Fibroblast of lung (primary cell): Measurements from ENCODE around the gene STARD7.

Source experiments
- EZH2 ChIP-seq: IDR thresholded peaks from 2 replicates; pipeline ENCODE4 v1.5.1; 2012; ENCODE audit warnings: low read length, control low read depth, mild to moderate bottlenecking; ENCODE audit errors: missing control alignments
- TF ChIP-seq, protein P1 (sequence below), 2 donors: IDR thresholded peaks in 1 of 2; conservative IDR thresholded peaks in 1 of 2; 1 replicate in 1 of 2; 2 replicates in 1 of 2; pipeline ENCODE4 v1.5.1; 2011 to 2012; ENCODE audit warnings: low read length in 2 of 2, control low read depth in 1 of 2, inconsistent platforms in 1 of 2, low read depth in 1 of 2, mild to moderate bottlenecking in 1 of 2

DNA sequence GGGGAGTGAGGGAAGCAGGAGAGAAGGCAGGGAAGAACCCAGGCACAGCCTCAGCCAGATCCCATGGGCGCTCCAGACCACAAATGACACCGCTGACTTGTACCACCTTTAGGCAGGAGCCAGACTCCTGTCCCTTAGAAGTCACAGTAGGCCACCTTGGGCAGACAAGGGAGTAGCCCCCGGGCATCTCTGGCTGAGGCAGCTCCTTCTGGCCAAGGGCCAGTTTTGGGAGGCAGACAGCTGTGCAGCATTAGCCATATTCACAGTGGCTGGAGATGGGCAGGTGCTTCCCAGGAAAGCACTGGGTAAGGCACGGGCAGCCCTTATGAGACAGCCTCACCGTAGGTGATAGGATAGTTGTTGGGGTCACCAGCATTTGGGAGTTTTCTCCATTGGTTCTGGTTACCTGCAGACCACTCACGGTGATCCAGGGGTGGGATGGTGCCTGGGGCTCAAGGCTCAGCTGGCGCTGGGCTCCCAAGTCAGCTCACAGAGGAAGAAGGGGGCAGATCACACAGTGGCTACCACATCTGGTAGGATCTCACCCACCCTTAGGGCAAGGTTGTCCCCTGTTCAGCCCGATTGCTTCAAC lies 72.4 kb downstream of the STARD7 start:
- TF ChIP-seq, protein P1, sequence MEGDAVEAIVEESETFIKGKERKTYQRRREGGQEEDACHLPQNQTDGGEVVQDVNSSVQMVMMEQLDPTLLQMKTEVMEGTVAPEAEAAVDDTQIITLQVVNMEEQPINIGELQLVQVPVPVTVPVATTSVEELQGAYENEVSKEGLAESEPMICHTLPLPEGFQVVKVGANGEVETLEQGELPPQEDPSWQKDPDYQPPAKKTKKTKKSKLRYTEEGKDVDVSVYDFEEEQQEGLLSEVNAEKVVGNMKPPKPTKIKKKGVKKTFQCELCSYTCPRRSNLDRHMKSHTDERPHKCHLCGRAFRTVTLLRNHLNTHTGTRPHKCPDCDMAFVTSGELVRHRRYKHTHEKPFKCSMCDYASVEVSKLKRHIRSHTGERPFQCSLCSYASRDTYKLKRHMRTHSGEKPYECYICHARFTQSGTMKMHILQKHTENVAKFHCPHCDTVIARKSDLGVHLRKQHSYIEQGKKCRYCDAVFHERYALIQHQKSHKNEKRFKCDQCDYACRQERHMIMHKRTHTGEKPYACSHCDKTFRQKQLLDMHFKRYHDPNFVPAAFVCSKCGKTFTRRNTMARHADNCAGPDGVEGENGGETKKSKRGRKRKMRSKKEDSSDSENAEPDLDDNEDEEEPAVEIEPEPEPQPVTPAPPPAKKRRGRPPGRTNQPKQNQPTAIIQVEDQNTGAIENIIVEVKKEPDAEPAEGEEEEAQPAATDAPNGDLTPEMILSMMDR (conservative IDR thresholded peaks at IDR 0.05 in 1 of 2, IDR thresholded peaks at IDR 0.05 in 1 of 2; ENCODE audit: low read depth in 1 of 2, low read length in 2 of 2) = no peak
- no peak for TF ChIP-seq EZH2
